Sigmoid colon (tissue), 7 donors: ENCODE data around the gene SAMD14. TPM values are rescaled to one million over a fixed set of nuclear protein-coding genes. Genes with fewer than 3 reads are reported as not detected.

ENCODE experiments used
- DNase-seq: peaks from one replicate; pipeline ENCODE4 v3.0.0-alpha.2; 2019
- H3K27ac ChIP-seq, 4 donors: fragments of 200-600 bp; sonication (generic); one replicate each; pipeline ENCODE4 v1.5.1; 2016 to 2019; ENCODE audit warnings: mild to moderate bottlenecking in 1 of 4
- H3K27me3 ChIP-seq, 3 donors: fragments of 200-600 bp; sonication (generic); one replicate each; pipeline ENCODE4 v1.5.1; 2019; ENCODE audit warnings: mild to moderate bottlenecking in 1 of 3
- H3K36me3 ChIP-seq, 4 donors: fragments of 200-600 bp; sonication (generic); one replicate each; pipeline ENCODE4 v1.5.1; 2016 to 2019
- H3K4me1 ChIP-seq, 4 donors: fragments of 200-600 bp; sonication (generic); one replicate each; pipeline ENCODE4 v1.5.1; 2017 to 2019
- H3K4me3 ChIP-seq, 4 donors: fragments of 200-600 bp; sonication (generic); one replicate each; pipeline ENCODE4 v1.5.1; 2017 to 2019; ENCODE audit warnings: mild to moderate bottlenecking in 2 of 4, moderate library complexity in 1 of 4
- H3K9me3 ChIP-seq, 4 donors: fragments of 200-600 bp in 3 of 4; sonication (generic) in 3 of 4; one replicate each; pipeline versions ENCODE4 v1.5.1 to v1.6.1; 2013 to 2019
- EP300 ChIP-seq, 4 donors: sonication (generic); formaldehyde crosslinking; IDR thresholded peaks; one replicate each; pipeline ENCODE4 v1.6.1; 2017; ENCODE audit warnings: antibody characterized with exemption in 4 of 4
- POLR2A ChIP-seq, 2 donors: fragments of 450-650 bp; IDR thresholded peaks; one replicate each; pipeline ENCODE4 v1.6.1; 2016; ENCODE audit warnings: antibody characterized with exemption in 2 of 2, mild to moderate bottlenecking in 2 of 2, moderate library complexity in 2 of 2
- POLR2AphosphoS5 ChIP-seq, 4 donors: sonication (generic); formaldehyde crosslinking; IDR thresholded peaks; one replicate each; pipeline ENCODE4 v1.6.1; 2017; ENCODE audit warnings: antibody characterized with exemption in 4 of 4
- WGBS, 2 donors: extraction: QIAGEN DNeasy Blood & Tissue Kit; methylation state at CpG; one replicate each; pipeline ENCODE4 v1.1.7; 2013; 5-methylcytosine and 5-hydroxymethylcytosine counted together
- intact Hi-C: fragments of 100-400 bp; cut with DNase I; formaldehyde crosslinking; loops from one replicate; pipeline ENCODE4 v1.15.1; 2023
- polyA plus RNA-seq, 3 donors: library from polyadenylated mRNA; stranded (reverse); fragments of 200-250 nt; gene quantifications; one replicate each; pipeline ENCODE4 v1.2.3, GENCODE V29; 2013
- total RNA-seq, 4 donors: library from RNA; depleted of rRNA; stranded (reverse); fragments of >200 nt; gene quantifications; one replicate each; pipeline ENCODE4 v1.1.0, GENCODE V29; 2016
- TF ChIP-seq, protein P1 (sequence below), 4 experiments: fragments of 450-650 bp in 3 of 4; fragments of 200-600 bp in 1 of 4; IDR thresholded peaks; one replicate each; pipeline ENCODE4 v1.5.1; 2016 to 2019; ENCODE audit warnings: antibody characterized with exemption in 4 of 4, mild to moderate bottlenecking in 3 of 4, moderate library complexity in 2 of 4
- donor health status: healthy with polysubstance abuse.
- donor health status: Bipolar disorder and iron deficiency.
- donor health status: healthy.

Gene SAMD14
- total and polyA plus RNA-seq, 7 donors, result 0.16 to 2.5 (median 0.92) TPM

DNA sequence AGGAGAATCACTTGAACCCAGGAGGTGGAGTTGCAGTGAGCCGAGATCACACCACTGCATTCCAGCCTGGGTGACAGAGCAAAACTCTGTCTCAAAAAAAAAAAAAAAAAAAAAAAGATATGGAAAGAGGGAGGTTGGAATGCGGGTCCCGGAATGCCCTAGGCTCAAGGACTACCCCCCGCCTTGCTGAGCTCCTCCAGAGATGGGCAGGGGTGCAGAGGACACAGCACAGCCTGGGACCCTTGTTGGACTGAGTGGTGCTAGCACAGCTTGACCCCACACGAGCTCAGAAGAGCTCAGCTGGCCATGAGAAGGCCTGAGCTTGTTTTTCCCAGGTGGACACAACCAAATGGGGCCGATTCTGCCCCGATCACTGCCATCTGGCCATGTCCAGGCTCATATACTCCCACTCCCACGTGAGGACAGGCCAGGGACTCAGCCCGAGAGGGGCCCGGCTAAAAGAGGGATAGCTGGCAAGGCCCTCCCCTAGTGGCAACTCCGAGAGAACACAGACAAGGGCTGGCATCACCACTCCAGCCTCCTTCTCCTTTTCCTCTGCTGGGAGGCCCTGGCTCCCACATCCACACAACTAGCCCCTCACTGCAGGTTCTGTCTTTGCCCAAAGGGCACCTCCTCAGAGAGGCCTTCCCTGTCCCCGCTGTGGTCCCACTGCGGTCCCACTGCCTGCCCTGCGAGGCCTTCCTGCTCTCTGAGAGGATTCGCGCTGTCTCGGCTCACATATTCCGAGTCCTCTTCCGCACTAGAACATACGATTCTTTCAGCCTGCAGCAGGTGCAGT, 46.8 kb upstream of the SAMD14 start:
- 92 to 93% methylated on average over 20 of the region's 20 CpGs for WGBS, 2 donors
- Histone ChIP-seq H3K4me1 (peaks cover 0 to 63% (median 55%) of the 10 kb centered on the region in 4 donors), H3K36me3 (peaks cover 0 to 6% (median 0%) of the 10 kb centered on the region in 4 donors), H3K4me3 (no peak overlapping the region), H3K27ac (peak overlapping the region; percentile 81 to 99 (median 88)), H3K9me3 (no peaks in the 10 kb centered on the region), H3K27me3 (no peaks in the 10 kb centered on the region)
- TF ChIP-seq POLR2A (IDR thresholded peaks at IDR 0.05), result no peak
- TF ChIP-seq, protein P1, sequence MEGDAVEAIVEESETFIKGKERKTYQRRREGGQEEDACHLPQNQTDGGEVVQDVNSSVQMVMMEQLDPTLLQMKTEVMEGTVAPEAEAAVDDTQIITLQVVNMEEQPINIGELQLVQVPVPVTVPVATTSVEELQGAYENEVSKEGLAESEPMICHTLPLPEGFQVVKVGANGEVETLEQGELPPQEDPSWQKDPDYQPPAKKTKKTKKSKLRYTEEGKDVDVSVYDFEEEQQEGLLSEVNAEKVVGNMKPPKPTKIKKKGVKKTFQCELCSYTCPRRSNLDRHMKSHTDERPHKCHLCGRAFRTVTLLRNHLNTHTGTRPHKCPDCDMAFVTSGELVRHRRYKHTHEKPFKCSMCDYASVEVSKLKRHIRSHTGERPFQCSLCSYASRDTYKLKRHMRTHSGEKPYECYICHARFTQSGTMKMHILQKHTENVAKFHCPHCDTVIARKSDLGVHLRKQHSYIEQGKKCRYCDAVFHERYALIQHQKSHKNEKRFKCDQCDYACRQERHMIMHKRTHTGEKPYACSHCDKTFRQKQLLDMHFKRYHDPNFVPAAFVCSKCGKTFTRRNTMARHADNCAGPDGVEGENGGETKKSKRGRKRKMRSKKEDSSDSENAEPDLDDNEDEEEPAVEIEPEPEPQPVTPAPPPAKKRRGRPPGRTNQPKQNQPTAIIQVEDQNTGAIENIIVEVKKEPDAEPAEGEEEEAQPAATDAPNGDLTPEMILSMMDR (IDR thresholded peaks at IDR 0.05), result peak in 1 of 4 experiments; percentile 37
- DNase-seq, result no peak
- intact Hi-C loops, result no loop called here

DNA sequence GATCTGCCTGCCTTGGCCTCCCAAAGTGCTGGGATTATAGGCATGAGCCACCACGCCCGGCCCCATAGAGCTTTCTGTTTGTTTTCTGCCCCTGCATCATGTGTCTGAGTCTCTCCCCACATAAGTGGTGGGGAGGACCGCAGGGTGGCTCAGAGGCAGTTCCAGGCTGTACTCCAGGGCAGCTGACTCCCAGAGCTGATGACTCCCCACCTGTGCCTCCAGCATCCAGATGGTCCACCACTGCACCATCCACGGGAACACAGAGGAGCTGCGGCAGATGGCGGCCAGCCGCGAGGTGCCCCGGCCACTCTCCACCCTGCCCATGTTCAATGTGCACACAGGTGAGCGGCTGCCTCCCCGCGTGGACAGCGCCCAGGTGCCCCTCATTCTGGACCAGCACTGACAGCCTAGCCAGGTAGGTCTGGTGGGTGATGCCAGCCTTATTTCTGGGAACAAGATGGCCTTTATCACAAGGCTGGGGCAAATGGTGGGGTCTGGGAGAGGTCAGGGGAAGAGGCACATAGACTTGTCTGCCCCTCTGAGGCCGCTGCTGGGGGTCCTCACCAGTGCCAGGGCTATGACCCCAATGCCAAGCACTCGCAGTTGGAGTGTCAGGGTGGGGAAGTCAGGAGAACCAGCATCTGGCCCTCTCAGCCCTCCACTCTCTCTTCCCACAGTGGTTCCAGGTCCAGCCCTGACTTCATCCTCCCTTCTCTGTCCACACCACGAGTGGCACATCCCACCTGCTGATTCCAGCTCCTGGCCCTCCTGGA, 45.3 kb upstream of the SAMD14 start:
- no peak for TF ChIP-seq POLR2AphosphoS5 (IDR thresholded peaks at IDR 0.05)
- TF ChIP-seq, protein P1 (IDR thresholded peaks at IDR 0.05), result no peak
- TF ChIP-seq EP300 (IDR thresholded peaks at IDR 0.05), result no peak
- TF ChIP-seq POLR2A (IDR thresholded peaks at IDR 0.05), result no peak
- Histone ChIP-seq H3K4me3 (no peak overlapping the region), H3K27ac (peak overlapping the region; percentile 81 to 99 (median 88)), H3K27me3 (no peaks in the 10 kb centered on the region), H3K4me1 (peaks cover 0 to 58% (median 55%) of the 10 kb centered on the region in 4 donors), H3K9me3 (no peaks in the 10 kb centered on the region), H3K36me3 (peaks cover 0 to 15% (median 6%) of the 10 kb centered on the region in 4 donors)
- intact Hi-C loops, result no loop called here
- 71 to 90% methylated on average over 16 of the region's 16 CpGs for WGBS, 2 donors
- DNase-seq, result no peak

DNA sequence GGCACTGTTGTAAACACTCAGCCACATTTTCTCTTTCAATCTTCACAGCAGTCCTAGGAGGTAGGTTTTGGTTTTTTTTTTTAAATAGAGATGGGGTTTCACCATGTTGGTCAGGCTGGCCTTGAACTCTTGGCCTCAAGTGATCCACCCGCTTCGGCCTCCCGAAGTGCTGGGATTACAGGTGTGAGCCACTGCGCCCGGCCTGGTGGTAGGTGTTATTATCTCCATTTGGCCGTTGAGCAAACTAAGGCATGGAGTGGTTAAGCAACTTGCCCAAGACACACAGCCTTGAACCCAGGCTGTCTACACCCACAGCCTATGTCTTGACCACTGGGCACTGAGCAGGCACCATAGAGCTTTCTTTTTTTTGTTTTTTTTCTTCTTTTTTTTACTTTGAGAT, 44.5 kb upstream of the SAMD14 start:
- H3K27ac ChIP-seq, result peak overlapping the region; percentile 66 to 99 (median 84)
- TF ChIP-seq POLR2AphosphoS5 (IDR thresholded peaks at IDR 0.05) (no peak), POLR2A (IDR thresholded peaks at IDR 0.05) (no peak), EP300 (IDR thresholded peaks at IDR 0.05) (no peak)
- TF ChIP-seq, protein P1 (IDR thresholded peaks at IDR 0.05), result no peak
- WGBS, 2 donors, result 70 to 79% methylated on average over 6 of the region's 6 CpGs
- no peaks in the 10 kb centered on the region for H3K9me3 ChIP-seq
- peaks cover 0 to 62% (median 57%) of the 10 kb centered on the region in 4 donors for H3K4me1 ChIP-seq
- H3K4me3 ChIP-seq, result no peak overlapping the region
- H3K27me3 ChIP-seq, result no peaks in the 10 kb centered on the region
- DNase-seq, result no peak
- H3K36me3 ChIP-seq, result peaks cover 0 to 19% (median 8%) of the 10 kb centered on the region in 4 donors
- intact Hi-C loops, result no loop called here

DNA sequence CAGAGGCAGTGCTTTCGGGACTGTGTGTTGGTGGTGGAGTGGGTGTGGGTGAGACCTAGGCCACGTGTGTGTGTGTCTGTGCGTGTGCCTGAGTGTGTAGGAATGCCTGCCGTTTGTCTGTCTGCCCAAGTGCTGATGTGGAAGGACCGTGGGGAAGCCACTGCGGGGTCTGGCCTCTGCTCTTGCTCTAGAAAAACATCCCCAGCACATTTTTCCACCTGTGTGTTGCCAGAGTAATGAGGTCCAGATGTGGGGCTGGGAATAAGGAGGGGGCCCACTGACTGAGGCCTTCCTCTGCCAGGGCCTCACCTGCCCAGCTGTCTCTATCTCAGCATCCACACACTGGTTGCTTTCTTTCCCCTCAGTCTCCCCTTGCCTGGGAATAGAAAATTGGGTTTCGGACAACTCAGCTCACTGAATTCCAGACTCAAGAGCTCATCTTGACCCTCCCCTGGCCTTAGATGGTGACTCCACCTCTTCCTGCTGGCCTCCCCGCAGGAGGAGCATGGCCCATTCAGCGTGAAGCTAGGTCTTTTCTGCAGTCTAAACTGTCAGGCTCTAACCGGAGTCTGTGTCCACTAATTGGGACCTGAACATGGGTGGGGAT, 43.5 kb upstream of the SAMD14 start:
- intact Hi-C loops, result no loop called here
- Histone ChIP-seq H3K27me3 (no peaks in the 10 kb centered on the region), H3K27ac (peak overlapping the region; percentile 66 to 99 (median 84)), H3K4me3 (no peak overlapping the region), H3K36me3 (peaks cover 0 to 19% (median 8%) of the 10 kb centered on the region in 4 donors), H3K9me3 (no peaks in the 10 kb centered on the region), H3K4me1 (peaks cover 0 to 67% (median 62%) of the 10 kb centered on the region in 4 donors)
- whole genome bisulfite sequencing, 2 donors, result 71 to 79% methylated on average over 10 of the region's 10 CpGs
- no peak for DNase-seq
- no peak for TF ChIP-seq EP300 (IDR thresholded peaks at IDR 0.05)
- TF ChIP-seq, protein P1 (IDR thresholded peaks at IDR 0.05), result no peak
- TF ChIP-seq POLR2A (IDR thresholded peaks at IDR 0.05), result no peak
- TF ChIP-seq POLR2AphosphoS5 (IDR thresholded peaks at IDR 0.05), result no peak
